ENCODE data around the gene CEMIP2.

- TF ChIP-seq EP300 (IDR thresholded peaks at IDR 0.05) (no peak), POLR2AphosphoS5 (IDR thresholded peaks at IDR 0.05) (peak; percentile 9 to 84 (median 76)), POLR2A (IDR thresholded peaks at IDR 0.05) (no peak)
- TF ChIP-seq, protein P1, sequence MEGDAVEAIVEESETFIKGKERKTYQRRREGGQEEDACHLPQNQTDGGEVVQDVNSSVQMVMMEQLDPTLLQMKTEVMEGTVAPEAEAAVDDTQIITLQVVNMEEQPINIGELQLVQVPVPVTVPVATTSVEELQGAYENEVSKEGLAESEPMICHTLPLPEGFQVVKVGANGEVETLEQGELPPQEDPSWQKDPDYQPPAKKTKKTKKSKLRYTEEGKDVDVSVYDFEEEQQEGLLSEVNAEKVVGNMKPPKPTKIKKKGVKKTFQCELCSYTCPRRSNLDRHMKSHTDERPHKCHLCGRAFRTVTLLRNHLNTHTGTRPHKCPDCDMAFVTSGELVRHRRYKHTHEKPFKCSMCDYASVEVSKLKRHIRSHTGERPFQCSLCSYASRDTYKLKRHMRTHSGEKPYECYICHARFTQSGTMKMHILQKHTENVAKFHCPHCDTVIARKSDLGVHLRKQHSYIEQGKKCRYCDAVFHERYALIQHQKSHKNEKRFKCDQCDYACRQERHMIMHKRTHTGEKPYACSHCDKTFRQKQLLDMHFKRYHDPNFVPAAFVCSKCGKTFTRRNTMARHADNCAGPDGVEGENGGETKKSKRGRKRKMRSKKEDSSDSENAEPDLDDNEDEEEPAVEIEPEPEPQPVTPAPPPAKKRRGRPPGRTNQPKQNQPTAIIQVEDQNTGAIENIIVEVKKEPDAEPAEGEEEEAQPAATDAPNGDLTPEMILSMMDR (IDR thresholded peaks at IDR 0.05): no peak
These were observed 26.2 kb downstream of the CEMIP2 start for GRCh38 chr9:71741926-71742648.
